Measurements from ENCODE around the gene CCDC154. TPM values are rescaled to one million over a fixed set of nuclear protein-coding genes. Genes with fewer than 3 reads are reported as not detected.

Gene CCDC154
- total and polyA plus RNA-seq, 2 donors (not counting 3 experiments of a cell fraction or from before 2014, with no cell fraction given), result 0.65 to 0.75 TPM

GRCh38 chr16:1464894-1465566, 20.7 kb upstream of the CCDC154 start:
- Histone ChIP-seq H3K36me3 (ENCODE audit: control insufficient read depth in 2 of 2, extremely low read depth in 1 of 2, insufficient read depth in 2 of 2, low read length in 2 of 2) (peaks cover 0 to 16% of the 10 kb centered on the region in 2 experiments), H2AFZ (ENCODE audit: low read depth, low read length) (no peak overlapping the region), H3K9ac (replicated peaks; ENCODE audit: extremely low read depth, insufficient read depth, low read length) (no peak overlapping the region), H3K27me3 (ENCODE audit: control insufficient read depth in 2 of 2, insufficient read depth in 2 of 2, low read length in 2 of 2) (no peaks in the 10 kb centered on the region), H3K4me3 (replicated peaks in 1 of 3; ENCODE audit: insufficient read depth in 1 of 3, low read depth in 1 of 3, low read length in 3 of 3) (no peak overlapping the region), H3K27ac (ENCODE audit: insufficient read depth, low read depth, low read length) (no peak overlapping the region), H4K20me1 (replicated peaks; ENCODE audit: control insufficient read depth, extremely low read depth, insufficient read depth, low read length) (no peaks in the 10 kb centered on the region), H3K9me3 (replicated peaks; ENCODE audit: control insufficient read depth, insufficient read depth, low read length) (no peaks in the 10 kb centered on the region), H3K4me2 (ENCODE audit: insufficient read depth, low read length) (no peak overlapping the region), H3K9me1 (replicated peaks; ENCODE audit: control insufficient read depth, extremely low read depth, insufficient read depth, low read length) (no peaks in the 10 kb centered on the region), H3K4me1 (ENCODE audit: control insufficient read depth, extremely low read depth, insufficient read depth, low read length) (no peaks in the 10 kb centered on the region), H3K79me2 (ENCODE audit: control insufficient read depth, insufficient read depth, low read length) (peaks cover 9% of the 10 kb centered on the region)
- intact Hi-C loops (cut with micrococcal nuclease) (no loop called here), dilution Hi-C loops (cut with MboI; ENCODE audit: extremely low pct_ligation_motif_present, low sequenced_read_pairs) (no loop called here)
- no peak for FAIRE-seq
- ChIA-PET POLR2A (no interaction called here), CTCF (no interaction called here)
- DNase-seq (ENCODE audit: low read depth, low spot score), result no peak
- TF ChIP-seq POLR2AphosphoS5 (IDR thresholded peaks at IDR 0.05; ENCODE audit: insufficient read depth, low read depth, low read length) (no peak), JUN (IDR thresholded peaks at IDR 0.05; ENCODE audit: borderline replicate concordance, insufficient read depth, insufficient read length, low read depth) (no peak), MAX (IDR thresholded peaks at IDR 0.05; ENCODE audit: insufficient read depth, insufficient read length) (no peak), FOS (IDR thresholded peaks at IDR 0.05; ENCODE audit: borderline replicate concordance, insufficient read depth, low read length) (no peak), GATA2 (IDR thresholded peaks at IDR 0.05; ENCODE audit: insufficient read depth, insufficient read length, low read depth, low read length) (no peak), EZH2 (IDR thresholded peaks at IDR 0.05; ENCODE audit: borderline replicate concordance, low read depth, low read length, severe bottlenecking) (no peak)
- BruUV-seq (replicated peaks), result no TSS peak

Measured in endothelial cell of umbilical vein (primary cell).